WTC11 (cell line): ENCODE measurements around the gene CFAP20. TPM values are rescaled to one million over a fixed set of nuclear protein-coding genes. Genes with fewer than 3 reads are reported as not detected.

Experiments
- ATAC-seq: fragments of 200-7000 bp; cut with Tn5 transposase; 2 replicates; pipeline ENCODE4 v1.10.0; 2021; ENCODE audit warnings: mild to moderate bottlenecking, moderate library complexity
- CTCF ChIA-PET: fragments of 300-600 bp; sonication (Branson Sonifier 250); formaldehyde crosslinking; loops from one replicate; lab custom pipeline; 2021; ENCODE audit warnings: antibody characterized with exemption; lab: Charles Lee
- POLR2A ChIA-PET: fragments of 350-600 bp; sonication (Branson Sonifier 250); formaldehyde crosslinking; loops from one replicate; lab custom pipeline; 2021; ENCODE audit warnings: antibody characterized with exemption; lab: Charles Lee
- DNase-seq: peaks from one replicate; pipeline ENCODE4 v3.0.0; 2021; ENCODE audit warnings: low spot score
- H3K27ac Mint-ChIP-seq: 2 replicates; pipeline ENCODE4 v1.8.0; 2021; ENCODE audit warnings: mixed read lengths
- H3K27me3 Mint-ChIP-seq: 2 replicates; pipeline ENCODE4 v1.8.0; 2021; ENCODE audit warnings: low read depth, mild to moderate bottlenecking, moderate library complexity, mixed read lengths
- H3K36me3 Mint-ChIP-seq: 2 replicates; pipeline ENCODE4 v1.8.0; 2021; ENCODE audit warnings: mixed read lengths
- H3K4me1 Mint-ChIP-seq: 2 replicates; pipeline ENCODE4 v1.8.0; 2022; ENCODE audit warnings: mixed read lengths
- H3K4me3 Mint-ChIP-seq: 2 replicates; pipeline ENCODE4 v1.8.0; 2021; ENCODE audit warnings: mild to moderate bottlenecking, moderate library complexity, mixed read lengths
- H3K9me3 Mint-ChIP-seq: 2 replicates; pipeline ENCODE4 v1.8.0; 2021; ENCODE audit warnings: mixed read lengths
- CBFB ChIP-seq: sonication (generic); formaldehyde crosslinking; IDR thresholded peaks from 2 replicates; pipeline ENCODE4 v1.8.1; 2022; ENCODE audit warnings: mild to moderate bottlenecking, low read depth, missing genetic modification reagents
- E2F4 ChIP-seq: sonication (generic); formaldehyde crosslinking; IDR thresholded peaks from 2 replicates; pipeline ENCODE4 v1.8.1; 2022; ENCODE audit warnings: low read depth, mild to moderate bottlenecking, moderate library complexity, missing genetic modification reagents, borderline replicate concordance
- FOXJ3 ChIP-seq: sonication (generic); formaldehyde crosslinking; IDR thresholded peaks from 2 replicates; pipeline ENCODE4 v1.9.0; 2021; ENCODE audit warnings: missing genetic modification reagents, mild to moderate bottlenecking, borderline replicate concordance
- FOXK1 ChIP-seq: sonication (generic); formaldehyde crosslinking; IDR thresholded peaks from 2 replicates; pipeline ENCODE4 v1.8.0; 2022; ENCODE audit warnings: mild to moderate bottlenecking, moderate library complexity, missing genetic modification reagents
- FOXP1 ChIP-seq: sonication (generic); formaldehyde crosslinking; IDR thresholded peaks from 2 replicates; pipeline ENCODE4 v1.8.0; 2022; ENCODE audit warnings: missing genetic modification reagents, mild to moderate bottlenecking, moderate library complexity, borderline replicate concordance
- GTF2I ChIP-seq: fragments of 250-450 bp; sonication (Bioruptor Pico); conservative IDR thresholded peaks from 2 replicates; pipeline ENCODE4 v1.4.0; 2021; ENCODE audit warnings: mild to moderate bottlenecking
- HMGXB4 ChIP-seq: sonication (generic); formaldehyde crosslinking; IDR thresholded peaks from 2 replicates; pipeline ENCODE4 v1.8.1; 2023; ENCODE audit warnings: mild to moderate bottlenecking, moderate library complexity, missing genetic modification reagents
- IRF2 ChIP-seq: sonication (generic); formaldehyde crosslinking; IDR thresholded peaks from 2 replicates; pipeline ENCODE4 v1.8.0; 2022; ENCODE audit warnings: low read depth, missing genetic modification reagents, borderline replicate concordance
- JAZF1 ChIP-seq: fragments of 250-450 bp; sonication (Bioruptor Pico); IDR thresholded peaks from 2 replicates; pipeline ENCODE4 v1.9.0; 2021; ENCODE audit warnings: moderate library complexity, mild to moderate bottlenecking, inconsistent platforms
- MXD4 ChIP-seq: fragments of 250-450 bp; sonication (Bioruptor Pico); IDR thresholded peaks from 2 replicates; pipeline ENCODE4 v1.8.0; 2021; ENCODE audit warnings: mild to moderate bottlenecking, moderate library complexity, borderline replicate concordance
- NR2C2 ChIP-seq: sonication (generic); formaldehyde crosslinking; IDR thresholded peaks from 2 replicates; pipeline ENCODE4 v1.8.0; 2022; ENCODE audit warnings: mild to moderate bottlenecking, missing genetic modification reagents
- PRRX2 ChIP-seq: fragments of 250-450 bp; sonication (Bioruptor Pico); IDR thresholded peaks from 2 replicates; pipeline ENCODE4 v1.8.0; 2021; ENCODE audit warnings: mild to moderate bottlenecking
- SP1 ChIP-seq: sonication (generic); formaldehyde crosslinking; conservative IDR thresholded peaks from 2 replicates; pipeline ENCODE4 v1.8.1; 2022; ENCODE audit warnings: missing genetic modification reagents
- ZBTB21 ChIP-seq: sonication (generic); formaldehyde crosslinking; IDR thresholded peaks from 2 replicates; pipeline ENCODE4 v1.8.1; 2023; ENCODE audit warnings: mild to moderate bottlenecking, missing genetic modification reagents, borderline replicate concordance
- ZNF219 ChIP-seq: sonication (generic); formaldehyde crosslinking; IDR thresholded peaks from 2 replicates; pipeline ENCODE4 v1.8.0; 2023; ENCODE audit warnings: missing genetic modification reagents, mild to moderate bottlenecking, borderline replicate concordance
- ZNF396 ChIP-seq: fragments of 250-450 bp; sonication (Bioruptor Pico); IDR thresholded peaks from 2 replicates; pipeline ENCODE4 v1.8.0; 2021; ENCODE audit warnings: mild to moderate bottlenecking, moderate library complexity, borderline replicate concordance
- total RNA-seq: library from RNA; stranded (reverse); gene quantifications from 3 replicates; pipeline ENCODE4 v1.2.3, GENCODE V29; 2021
- TF ChIP-seq, protein P1 (sequence below): fragments of 250-450 bp; sonication (Bioruptor Pico); IDR thresholded peaks from 2 replicates; pipeline ENCODE4 v1.9.0; 2021; ENCODE audit warnings: moderate library complexity, mild to moderate bottlenecking, inconsistent platforms, borderline replicate concordance
- TF ChIP-seq, protein P2 (sequence below): sonication (generic); formaldehyde crosslinking; IDR thresholded peaks from 2 replicates; pipeline ENCODE4 v1.8.1; 2022; ENCODE audit warnings: mild to moderate bottlenecking, missing genetic modification reagents, moderate library complexity, borderline replicate concordance
- TF ChIP-seq, protein P3 (sequence below): fragments of 250-450 bp; sonication (Bioruptor Pico); IDR thresholded peaks from 2 replicates; pipeline ENCODE4 v1.9.0; 2021; ENCODE audit warnings: mild to moderate bottlenecking
- TF ChIP-seq, protein P4 (sequence below): fragments of 200-600 bp; IDR thresholded peaks from 2 replicates; pipeline ENCODE4 v1.8.0; 2022; ENCODE audit warnings: antibody characterized with exemption

Gene CFAP20
- total RNA-seq, 1 experiment from 2014 or later: 41.9 TPM

GRCh38 chr16:58176608-58177352 lies 47.6 kb upstream of the CFAP20 start (continued):
- TF ChIP-seq NR2C2: no peak
- no peak for TF ChIP-seq MXD4 (CRISPR knock-in tag)
- no peak for TF ChIP-seq FOXK1 (CRISPR knock-in tag)
- no peak for TF ChIP-seq SP1 (CRISPR knock-in tag)
- TF ChIP-seq ZNF219 (CRISPR knock-in tag): no peak
- TF ChIP-seq CBFB (CRISPR knock-in tag): no peak

DNA sequence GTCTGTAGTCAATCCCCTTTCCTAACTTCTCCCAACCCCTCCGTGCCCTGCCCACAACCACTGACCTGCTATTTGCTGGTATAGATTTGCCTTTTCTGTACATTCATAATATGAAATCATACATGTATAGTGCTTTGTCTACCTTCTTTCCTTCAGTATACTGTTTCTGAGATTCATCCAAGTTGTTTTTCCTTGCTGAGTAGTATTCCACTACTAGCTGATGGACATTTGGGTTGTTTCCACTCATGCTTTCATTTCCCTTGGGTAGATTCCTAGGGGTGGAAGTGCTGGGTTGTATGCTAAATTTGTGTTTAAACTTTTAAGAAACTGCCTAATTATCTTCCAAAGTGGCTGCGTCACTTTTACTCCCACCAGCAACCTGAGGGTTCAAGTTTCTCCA lies 41.0 kb upstream of the CFAP20 start:
- Mint-ChIP-seq H3K9me3 (no peaks in the 10 kb centered on the region), H3K4me1 (no peaks in the 10 kb centered on the region), H3K27ac (no peak overlapping the region), H3K27me3 (no peaks in the 10 kb centered on the region), H3K4me3 (no peak overlapping the region), H3K36me3 (peaks cover 60% of the 10 kb centered on the region)
- no peak for ATAC-seq
- CTCF ChIA-PET: interaction anchor here (1.5 to 2.3 kb wide), 2 partner anchors 48 to 137 kb away, joined by 3 to 6 read pairs; no protein-coding TSS in a partner anchor
- POLR2A ChIA-PET: no interaction called here
- TF ChIP-seq, protein P1, sequence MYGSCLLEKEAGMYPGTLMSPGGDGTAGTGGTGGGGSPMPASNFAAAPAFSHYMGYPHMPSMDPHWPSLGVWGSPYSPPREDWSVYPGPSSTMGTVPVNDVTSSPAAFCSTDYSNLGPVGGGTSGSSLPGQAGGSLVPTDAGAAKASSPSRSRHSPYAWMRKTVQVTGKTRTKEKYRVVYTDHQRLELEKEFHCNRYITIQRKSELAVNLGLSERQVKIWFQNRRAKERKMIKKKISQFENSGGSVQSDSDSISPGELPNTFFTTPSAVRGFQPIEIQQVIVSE (CRISPR knock-in tag): no peak
- TF ChIP-seq HMGXB4 (CRISPR knock-in tag) (no peak), ZBTB21 (CRISPR knock-in tag) (no peak), IRF2 (CRISPR knock-in tag) (no peak), E2F4 (CRISPR knock-in tag) (no peak), FOXJ3 (CRISPR knock-in tag) (no peak)
- TF ChIP-seq, protein P2, sequence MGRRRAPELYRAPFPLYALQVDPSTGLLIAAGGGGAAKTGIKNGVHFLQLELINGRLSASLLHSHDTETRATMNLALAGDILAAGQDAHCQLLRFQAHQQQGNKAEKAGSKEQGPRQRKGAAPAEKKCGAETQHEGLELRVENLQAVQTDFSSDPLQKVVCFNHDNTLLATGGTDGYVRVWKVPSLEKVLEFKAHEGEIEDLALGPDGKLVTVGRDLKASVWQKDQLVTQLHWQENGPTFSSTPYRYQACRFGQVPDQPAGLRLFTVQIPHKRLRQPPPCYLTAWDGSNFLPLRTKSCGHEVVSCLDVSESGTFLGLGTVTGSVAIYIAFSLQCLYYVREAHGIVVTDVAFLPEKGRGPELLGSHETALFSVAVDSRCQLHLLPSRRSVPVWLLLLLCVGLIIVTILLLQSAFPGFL: no peak
- no peak for DNase-seq

GRCh38 chr16:58160855-58161254 lies 31.7 kb upstream of the CFAP20 start:
- no peak for ATAC-seq
- ChIA-PET CTCF (interaction anchor here (1.5 kb wide), 1 partner anchor 31 kb away, joined by 5 read pairs; the partner anchor contains the start of gene CFAP20), POLR2A (no interaction called here)
- no peak for TF ChIP-seq ZNF219 (CRISPR knock-in tag)
- no peak for TF ChIP-seq GTF2I (CRISPR knock-in tag)
- no peak for TF ChIP-seq ZNF396 (CRISPR knock-in tag)
- TF ChIP-seq PRRX2 (CRISPR knock-in tag): no peak
- TF ChIP-seq, protein P3, sequence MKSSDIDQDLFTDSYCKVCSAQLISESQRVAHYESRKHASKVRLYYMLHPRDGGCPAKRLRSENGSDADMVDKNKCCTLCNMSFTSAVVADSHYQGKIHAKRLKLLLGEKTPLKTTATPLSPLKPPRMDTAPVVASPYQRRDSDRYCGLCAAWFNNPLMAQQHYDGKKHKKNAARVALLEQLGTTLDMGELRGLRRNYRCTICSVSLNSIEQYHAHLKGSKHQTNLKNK (CRISPR knock-in tag): no peak
- no peak for TF ChIP-seq JAZF1 (CRISPR knock-in tag)
- no peak for TF ChIP-seq FOXP1 (CRISPR knock-in tag)
- TF ChIP-seq, protein P4, sequence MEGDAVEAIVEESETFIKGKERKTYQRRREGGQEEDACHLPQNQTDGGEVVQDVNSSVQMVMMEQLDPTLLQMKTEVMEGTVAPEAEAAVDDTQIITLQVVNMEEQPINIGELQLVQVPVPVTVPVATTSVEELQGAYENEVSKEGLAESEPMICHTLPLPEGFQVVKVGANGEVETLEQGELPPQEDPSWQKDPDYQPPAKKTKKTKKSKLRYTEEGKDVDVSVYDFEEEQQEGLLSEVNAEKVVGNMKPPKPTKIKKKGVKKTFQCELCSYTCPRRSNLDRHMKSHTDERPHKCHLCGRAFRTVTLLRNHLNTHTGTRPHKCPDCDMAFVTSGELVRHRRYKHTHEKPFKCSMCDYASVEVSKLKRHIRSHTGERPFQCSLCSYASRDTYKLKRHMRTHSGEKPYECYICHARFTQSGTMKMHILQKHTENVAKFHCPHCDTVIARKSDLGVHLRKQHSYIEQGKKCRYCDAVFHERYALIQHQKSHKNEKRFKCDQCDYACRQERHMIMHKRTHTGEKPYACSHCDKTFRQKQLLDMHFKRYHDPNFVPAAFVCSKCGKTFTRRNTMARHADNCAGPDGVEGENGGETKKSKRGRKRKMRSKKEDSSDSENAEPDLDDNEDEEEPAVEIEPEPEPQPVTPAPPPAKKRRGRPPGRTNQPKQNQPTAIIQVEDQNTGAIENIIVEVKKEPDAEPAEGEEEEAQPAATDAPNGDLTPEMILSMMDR: no peak
- H3K27ac Mint-ChIP-seq: no peak overlapping the region
- no peaks in the 10 kb centered on the region for H3K27me3 Mint-ChIP-seq
- no peak for DNase-seq
- H3K36me3 Mint-ChIP-seq: peaks cover 32% of the 10 kb centered on the region
- H3K9me3 Mint-ChIP-seq: no peaks in the 10 kb centered on the region
- no peak overlapping the region for H3K4me3 Mint-ChIP-seq
- H3K4me1 Mint-ChIP-seq: peaks cover 3% of the 10 kb centered on the region; the same call in 1 of the 2 replicates
